Vagina (tissue), 2 donors: Measurements from ENCODE around the gene ILF3. TPM values are rescaled to one million over a fixed set of nuclear protein-coding genes. Genes with fewer than 3 reads are reported as not detected.

Source experiments
- DNase-seq, 2 donors: peaks; one replicate each; pipeline ENCODE4 v3.0.0-alpha.2; 2017; ENCODE audit errors: extremely low spot score in 2 of 2
- H3K27ac ChIP-seq: fragments of 200-600 bp; sonication (generic); one replicate; pipeline ENCODE4 v1.5.1; 2019
- H3K27me3 ChIP-seq: fragments of 200-600 bp; sonication (generic); one replicate; pipeline ENCODE4 v1.5.1; 2019
- H3K36me3 ChIP-seq, 2 donors: fragments of 200-600 bp; sonication (generic); one replicate each; pipeline ENCODE4 v1.5.1; 2017 to 2019
- H3K4me1 ChIP-seq: fragments of 200-600 bp; sonication (generic); one replicate; pipeline ENCODE4 v1.5.1; 2019
- H3K4me3 ChIP-seq, 2 donors: fragments of 200-600 bp; sonication (generic); 1 replicate in 1 of 2; 2 replicates in 1 of 2; pipeline ENCODE4 v1.5.1; 2016 to 2019
- H3K9me3 ChIP-seq: fragments of 200-600 bp; sonication (generic); one replicate; pipeline ENCODE4 v1.5.1; 2019
- POLR2A ChIP-seq, 2 donors: fragments of 450-650 bp; IDR thresholded peaks; one replicate each; pipeline ENCODE4 v1.6.1; 2017; ENCODE audit warnings: antibody characterized with exemption in 2 of 2, mild to moderate bottlenecking in 2 of 2, moderate library complexity in 2 of 2
- POLR2AphosphoS5 ChIP-seq, 2 donors: sonication (generic); formaldehyde crosslinking; IDR thresholded peaks; one replicate each; pipeline ENCODE4 v1.9.0; 2017; ENCODE audit warnings: antibody characterized with exemption in 2 of 2, mild to moderate bottlenecking in 2 of 2, low read depth in 1 of 2; ENCODE audit not compliant: insufficient read depth in 1 of 2
- intact Hi-C: fragments of 100-400 bp; cut with DNase I; formaldehyde crosslinking; loops from one replicate; pipeline ENCODE4 v1.15.1; 2023
- total RNA-seq: library from RNA; depleted of rRNA; stranded (reverse); fragments of >200 nt; gene quantifications from one replicate; pipeline ENCODE4 v1.2.3, GENCODE V29; 2016
- TF ChIP-seq, protein P1 (sequence below), 3 experiments: fragments of 450-650 bp in 2 of 3; fragments of 200-600 bp in 1 of 3; sonication (generic) in 1 of 3; IDR thresholded peaks; one replicate each; pipeline ENCODE4 v1.5.1; 2017 to 2019; ENCODE audit warnings: antibody characterized with exemption in 3 of 3, mild to moderate bottlenecking in 2 of 3, moderate library complexity in 2 of 3

ILF3 gene
- total RNA-seq, 1 donor from 2014 or later: 125 TPM

DNA sequence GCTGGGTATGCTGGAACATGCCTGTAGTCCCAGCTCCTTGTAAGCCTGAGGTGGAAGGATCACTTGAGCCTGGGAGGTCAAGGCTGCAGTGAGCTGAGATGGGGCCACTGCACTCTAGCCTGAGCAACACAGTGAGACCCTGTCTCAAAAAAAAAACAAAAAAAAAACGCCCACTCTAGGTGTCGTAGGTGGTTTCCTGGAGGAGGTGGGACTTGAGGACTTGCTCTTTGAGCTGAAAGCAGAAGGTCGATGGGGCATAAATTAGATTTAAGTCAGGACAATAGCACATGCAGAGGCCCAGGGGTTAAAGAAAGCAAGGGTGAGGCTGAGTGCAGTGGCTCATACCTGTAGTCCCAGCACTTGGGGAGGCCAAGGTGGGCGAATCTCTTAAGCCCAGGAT lies 12.9 kb upstream of the ILF3 start:
- no peak overlapping the region for H3K27ac ChIP-seq
- no peak for DNase-seq
- H3K4me3 ChIP-seq: no peak overlapping the region
- H3K27me3 ChIP-seq: no peaks in the 10 kb centered on the region
- intact Hi-C loops: no loop called here
- peaks cover 0 to 62% of the 10 kb centered on the region in 2 donors for H3K36me3 ChIP-seq
- no peaks in the 10 kb centered on the region for H3K9me3 ChIP-seq
- peaks cover 18% of the 10 kb centered on the region for H3K4me1 ChIP-seq
- TF ChIP-seq POLR2A (IDR thresholded peaks at IDR 0.05) (no peak), POLR2AphosphoS5 (IDR thresholded peaks at IDR 0.05; ENCODE audit: insufficient read depth in 1 of 2, low read depth in 1 of 2) (no peak)
- TF ChIP-seq, protein P1, sequence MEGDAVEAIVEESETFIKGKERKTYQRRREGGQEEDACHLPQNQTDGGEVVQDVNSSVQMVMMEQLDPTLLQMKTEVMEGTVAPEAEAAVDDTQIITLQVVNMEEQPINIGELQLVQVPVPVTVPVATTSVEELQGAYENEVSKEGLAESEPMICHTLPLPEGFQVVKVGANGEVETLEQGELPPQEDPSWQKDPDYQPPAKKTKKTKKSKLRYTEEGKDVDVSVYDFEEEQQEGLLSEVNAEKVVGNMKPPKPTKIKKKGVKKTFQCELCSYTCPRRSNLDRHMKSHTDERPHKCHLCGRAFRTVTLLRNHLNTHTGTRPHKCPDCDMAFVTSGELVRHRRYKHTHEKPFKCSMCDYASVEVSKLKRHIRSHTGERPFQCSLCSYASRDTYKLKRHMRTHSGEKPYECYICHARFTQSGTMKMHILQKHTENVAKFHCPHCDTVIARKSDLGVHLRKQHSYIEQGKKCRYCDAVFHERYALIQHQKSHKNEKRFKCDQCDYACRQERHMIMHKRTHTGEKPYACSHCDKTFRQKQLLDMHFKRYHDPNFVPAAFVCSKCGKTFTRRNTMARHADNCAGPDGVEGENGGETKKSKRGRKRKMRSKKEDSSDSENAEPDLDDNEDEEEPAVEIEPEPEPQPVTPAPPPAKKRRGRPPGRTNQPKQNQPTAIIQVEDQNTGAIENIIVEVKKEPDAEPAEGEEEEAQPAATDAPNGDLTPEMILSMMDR (IDR thresholded peaks at IDR 0.05): no peak

DNA sequence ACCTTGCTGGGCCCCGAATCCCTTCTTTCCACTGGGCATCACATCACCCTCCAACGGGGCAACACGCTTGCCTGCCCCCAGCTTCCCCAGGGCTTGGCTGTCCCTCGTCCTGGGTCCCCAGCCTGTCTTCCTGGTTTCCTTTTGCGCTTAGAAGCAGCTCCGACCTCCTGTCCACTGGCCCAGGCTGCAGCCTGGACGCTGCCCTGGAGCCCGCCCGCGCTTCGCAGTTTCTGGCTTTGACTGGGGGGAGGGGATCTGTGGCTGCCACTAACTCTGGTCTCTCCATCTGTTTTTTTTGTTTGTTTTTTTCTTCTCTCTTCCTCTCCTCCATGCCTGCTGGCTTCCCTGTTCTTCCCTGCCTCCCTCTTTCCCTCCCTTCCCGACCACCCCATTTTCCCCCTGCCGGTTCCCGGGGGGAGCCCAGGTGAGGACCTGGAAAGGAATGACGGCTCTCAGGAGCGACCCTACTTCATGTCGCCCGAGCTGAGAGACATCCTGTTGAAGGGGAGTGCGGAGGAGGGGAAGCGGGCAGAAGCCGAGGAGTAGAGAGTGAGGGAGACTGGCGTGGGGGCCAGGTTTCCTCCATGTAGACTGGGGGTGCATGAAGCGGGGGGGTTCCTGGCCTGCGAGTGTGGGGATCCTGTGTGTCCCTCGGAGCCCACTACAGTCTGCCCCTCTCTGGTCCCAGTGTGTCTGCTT lies 11.5 kb upstream of the ILF3 start:
- DNase-seq: no peak
- Histone ChIP-seq H3K9me3 (no peaks in the 10 kb centered on the region), H3K27me3 (no peaks in the 10 kb centered on the region), H3K4me1 (peaks cover 18% of the 10 kb centered on the region), H3K36me3 (peaks cover 0 to 48% of the 10 kb centered on the region in 2 donors), H3K27ac (no peak overlapping the region), H3K4me3 (no peak overlapping the region)
- intact Hi-C loops: loop anchor here (2.0 kb wide), 1 partner anchor 62 kb away; no protein-coding TSS in a partner anchor
- TF ChIP-seq, protein P1 (IDR thresholded peaks at IDR 0.05): no peak
- TF ChIP-seq POLR2A (IDR thresholded peaks at IDR 0.05) (no peak), POLR2AphosphoS5 (IDR thresholded peaks at IDR 0.05; ENCODE audit: insufficient read depth in 1 of 2, low read depth in 1 of 2) (no peak)

DNA sequence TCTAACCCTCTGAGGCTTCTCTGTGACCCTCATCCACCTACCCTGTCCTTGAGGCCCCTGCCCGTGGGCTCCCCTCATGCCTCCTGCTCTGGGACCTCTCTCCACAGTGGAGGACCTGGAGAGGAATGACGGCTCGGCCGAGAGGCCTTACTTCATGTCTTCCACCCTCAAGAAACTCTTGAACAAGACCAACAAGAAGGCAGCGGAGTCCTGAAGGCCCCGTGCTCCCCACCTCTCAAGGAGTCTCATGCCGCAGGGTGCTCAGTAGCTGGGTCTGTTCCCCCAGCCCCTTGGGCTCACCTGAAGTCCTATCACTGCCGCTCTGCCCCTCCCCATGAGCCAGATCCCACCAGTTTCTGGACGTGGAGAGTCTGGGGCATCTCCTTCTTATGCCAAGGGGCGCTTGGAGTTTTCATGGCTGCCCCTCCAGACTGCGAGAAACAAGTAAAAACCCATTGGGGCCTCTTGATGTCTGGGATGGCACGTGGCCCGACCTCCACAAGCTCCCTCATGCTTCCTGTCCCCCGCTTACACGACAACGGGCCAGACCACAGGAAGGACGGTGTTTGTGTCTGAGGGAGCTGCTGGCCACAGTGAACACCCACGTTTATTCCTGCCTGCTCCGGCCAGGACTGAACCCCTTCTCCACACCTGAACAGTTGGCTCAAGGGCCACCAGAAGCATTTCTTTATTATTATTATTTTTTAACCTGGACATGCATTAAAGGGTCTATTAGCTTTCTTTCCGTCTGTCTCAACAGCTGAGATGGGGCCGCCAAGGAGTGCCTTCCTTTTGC lies 10.8 kb upstream of the ILF3 start:
- Histone ChIP-seq H3K4me1 (peaks cover 18% of the 10 kb centered on the region), H3K36me3 (peaks cover 0 to 41% of the 10 kb centered on the region in 2 donors)
- intact Hi-C loops: loop anchor here (2.0 kb wide), 1 partner anchor 63 kb away; no protein-coding TSS in a partner anchor

DNA sequence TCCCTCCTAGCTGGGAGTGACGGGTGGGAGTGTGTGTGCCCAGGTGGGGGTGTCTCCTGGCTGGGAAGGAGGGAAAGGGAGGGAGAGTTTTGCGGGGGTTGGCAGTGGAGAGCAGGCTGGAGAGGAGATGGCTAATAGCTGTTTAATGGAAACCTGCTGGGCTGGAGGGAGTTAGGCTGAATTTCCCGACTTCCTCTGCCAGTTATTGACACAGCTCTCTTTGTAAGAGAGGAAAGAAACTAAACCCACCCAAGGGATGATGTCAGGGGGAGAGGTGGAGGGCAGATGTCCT lies 10.2 kb upstream of the ILF3 start:
- H3K36me3 ChIP-seq: peaks cover 0 to 36% of the 10 kb centered on the region in 2 donors
- no peaks in the 10 kb centered on the region for H3K27me3 ChIP-seq
- no peaks in the 10 kb centered on the region for H3K9me3 ChIP-seq
- peaks cover 18% of the 10 kb centered on the region for H3K4me1 ChIP-seq
- DNase-seq: no peak
- no peak overlapping the region for H3K4me3 ChIP-seq
- peak overlapping the region; percentile 77 for H3K27ac ChIP-seq
- TF ChIP-seq POLR2A (IDR thresholded peaks at IDR 0.05) (no peak), POLR2AphosphoS5 (IDR thresholded peaks at IDR 0.05; ENCODE audit: insufficient read depth in 1 of 2, low read depth in 1 of 2) (no peak)
- TF ChIP-seq, protein P1 (IDR thresholded peaks at IDR 0.05): no peak
- intact Hi-C loops: loop anchor here (2.0 kb wide), 1 partner anchor 63 kb away; no protein-coding TSS in a partner anchor

More for the DNA sequence above, 10.8 kb upstream of the ILF3 start:
- no peaks in the 10 kb centered on the region for H3K27me3 ChIP-seq
- H3K27ac ChIP-seq: peak overlapping the region; percentile 77
- DNase-seq: no peak
- no peaks in the 10 kb centered on the region for H3K9me3 ChIP-seq
- TF ChIP-seq POLR2AphosphoS5 (IDR thresholded peaks at IDR 0.05; ENCODE audit: insufficient read depth in 1 of 2, low read depth in 1 of 2) (peak in 1 of 2 donors; percentile 24), POLR2A (IDR thresholded peaks at IDR 0.05) (no peak)
- H3K4me3 ChIP-seq: no peak overlapping the region

DNA sequence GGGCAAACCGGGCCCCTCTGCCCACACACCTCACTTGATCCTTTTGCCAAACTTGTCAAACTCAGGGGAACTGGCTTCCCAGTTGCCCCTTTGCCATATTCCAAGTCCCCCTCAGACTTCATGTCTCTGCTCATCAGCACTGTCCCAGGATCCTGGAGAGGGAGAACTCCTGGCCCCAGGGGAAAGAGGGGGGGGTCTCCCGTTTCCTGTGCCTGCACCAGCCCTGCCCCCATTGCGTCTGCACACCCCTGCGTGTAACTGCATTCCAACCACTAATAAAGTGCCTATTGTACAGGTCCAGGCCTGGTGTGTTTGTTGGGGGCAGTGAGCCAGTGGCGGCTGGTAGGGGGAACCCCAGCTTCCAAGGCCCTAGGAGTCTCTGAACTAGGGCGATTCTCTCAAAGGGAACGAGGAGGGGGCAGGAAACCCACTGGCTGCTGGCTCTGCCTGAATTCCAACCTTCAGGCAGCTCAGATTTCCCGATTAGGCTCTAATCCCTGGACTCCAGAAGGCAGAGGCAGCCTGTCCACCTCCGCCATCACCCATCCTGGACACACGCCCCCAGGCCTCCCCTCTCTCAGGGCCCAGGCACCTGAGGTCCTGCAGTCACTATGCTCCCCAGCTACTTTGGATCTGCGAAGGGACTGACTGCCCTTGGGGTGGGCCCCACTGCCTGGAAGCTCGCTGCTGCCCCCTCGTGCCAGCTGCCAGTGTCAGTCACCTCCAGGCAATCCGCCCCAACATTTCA lies 9.7 kb upstream of the ILF3 start:
- H3K4me1 ChIP-seq: peaks cover 18% of the 10 kb centered on the region
- DNase-seq: no peak
- no peak overlapping the region for H3K4me3 ChIP-seq
- H3K36me3 ChIP-seq: peaks cover 0 to 30% of the 10 kb centered on the region in 2 donors
- no peak for TF ChIP-seq POLR2A (IDR thresholded peaks at IDR 0.05)
- peak; percentile 22 to 34 for TF ChIP-seq POLR2AphosphoS5 (IDR thresholded peaks at IDR 0.05; ENCODE audit: insufficient read depth in 1 of 2, low read depth in 1 of 2)
- TF ChIP-seq, protein P1 (IDR thresholded peaks at IDR 0.05): peak; percentile 78 to 89 (median 83)
- H3K27ac ChIP-seq: peak overlapping the region; percentile 77
- H3K27me3 ChIP-seq: no peaks in the 10 kb centered on the region
- H3K9me3 ChIP-seq: no peaks in the 10 kb centered on the region
- intact Hi-C loops: no loop called here
